Smooth muscle cell (in vitro differentiated cells): Measurements from ENCODE around the gene PLEK. TPM values are rescaled to one million over a fixed set of nuclear protein-coding genes. Genes with fewer than 3 reads are reported as not detected.

Source experiments
- DNase-seq: peaks from one replicate; lab custom pipeline; 2025; ENCODE audit not compliant: unreplicated experiment; lab: John Stamatoyannopoulos, UW
- H2AFZ ChIP-seq: fragments of 200-600 bp; sonication (generic); 2 replicates; pipeline ENCODE4 v1.6.0; 2016; ENCODE audit warnings: antibody characterized with exemption, low read depth, mild to moderate bottlenecking
- H3F3A ChIP-seq: fragments of 200-600 bp; sonication (generic); 2 replicates; pipeline ENCODE4 v1.6.0; 2017; ENCODE audit warnings: antibody characterized with exemption, low read depth
- H3K27ac ChIP-seq: fragments of 200-600 bp; sonication (generic); 2 replicates; pipeline ENCODE4 v1.5.1; 2016; ENCODE audit warnings: low read depth, mild to moderate bottlenecking
- H3K27me3 ChIP-seq: fragments of 200-600 bp; sonication (generic); 2 replicates; pipeline ENCODE4 v1.6.1; 2016; ENCODE audit warnings: low read depth, mild to moderate bottlenecking
- H3K36me3 ChIP-seq: fragments of 200-600 bp; sonication (generic); 2 replicates; pipeline ENCODE4 v1.5.1; 2016; ENCODE audit warnings: low read depth
- H3K4me1 ChIP-seq: fragments of 200-600 bp; sonication (generic); 2 replicates; pipeline ENCODE4 v1.5.1; 2016; ENCODE audit warnings: low read depth
- H3K4me2 ChIP-seq: fragments of 200-600 bp; sonication (generic); 2 replicates; pipeline ENCODE4 v1.6.0; 2016; ENCODE audit warnings: mild to moderate bottlenecking
- H3K4me3 ChIP-seq: fragments of 200-600 bp; sonication (generic); 2 replicates; pipeline ENCODE4 v1.5.1; 2016; ENCODE audit warnings: mild to moderate bottlenecking
- H3K79me2 ChIP-seq: fragments of 200-600 bp; sonication (generic); 2 replicates; pipeline ENCODE4 v1.6.0; 2016; ENCODE audit warnings: low read depth, mild to moderate bottlenecking
- H3K9ac ChIP-seq: fragments of 200-600 bp; sonication (generic); 2 replicates; pipeline ENCODE4 v1.6.0; 2016; ENCODE audit warnings: low read depth
- H3K9me3 ChIP-seq: fragments of 200-600 bp; sonication (generic); replicated peaks from 2 replicates; pipeline ENCODE4 v1.5.1; 2016; ENCODE audit warnings: low read depth
- H4K20me1 ChIP-seq: fragments of 200-600 bp; sonication (generic); 2 replicates; pipeline ENCODE4 v1.6.0; 2016; ENCODE audit warnings: low read depth
- CTCF ChIP-seq: fragments of 200-600 bp; sonication (generic); IDR thresholded peaks from 2 replicates; pipeline ENCODE4 v1.5.1; 2017; ENCODE audit warnings: borderline replicate concordance, mild to moderate bottlenecking, antibody characterized with exemption; ENCODE audit not compliant: insufficient read depth, poor library complexity, severe bottlenecking
- WGBS: methylation state at CpG from one replicate; pipeline ENCODE4 v1.1.7; 2016; ENCODE audit warnings: low lambda C conversion rate; 5-methylcytosine and 5-hydroxymethylcytosine counted together
- polyA plus RNA-seq: library from polyadenylated mRNA; unstranded; fragments of >200 nt; fragmentation: Nextera tagmentation; extraction: Ambion mirVana; gene quantifications from 2 replicates; pipeline ENCODE4 v1.2.1, GENCODE V29; 2016
- total RNA-seq: library from RNA; depleted of rRNA; stranded (reverse); fragments of >200 nt; gene quantifications from 2 replicates; pipeline ENCODE4 v1.2.3, GENCODE V29; 2014

Gene PLEK
- total and polyA plus RNA-seq, 2 experiments from 2014 or later: not detected

DNA sequence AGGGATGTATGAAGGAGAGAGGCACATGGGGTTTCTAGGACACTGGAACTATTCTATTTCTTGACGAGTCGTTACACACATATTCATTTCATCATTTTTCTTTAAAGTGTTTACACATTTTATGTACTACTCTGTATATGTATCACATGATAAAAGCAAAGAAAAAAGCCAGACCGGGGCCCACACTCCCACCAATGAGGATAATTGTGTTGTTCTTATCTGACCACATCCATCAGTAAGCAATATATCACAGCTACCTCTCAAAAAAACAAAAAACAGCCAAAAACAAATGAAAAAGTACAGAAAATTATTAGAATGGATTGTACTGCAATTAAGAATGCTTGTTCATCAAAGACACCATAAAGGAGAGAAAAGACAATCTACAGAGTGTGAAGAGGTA, 31.2 kb upstream of the PLEK start:
- TF ChIP-seq CTCF: no peak
- Histone ChIP-seq H3K27ac (no peak overlapping the region), H3F3A (no peaks in the 10 kb centered on the region), H3K4me1 (no peaks in the 10 kb centered on the region), H3K9ac (no peak overlapping the region), H3K27me3 (no peaks in the 10 kb centered on the region), H3K4me3 (no peak overlapping the region), H2AFZ (no peak overlapping the region), H3K36me3 (no peaks in the 10 kb centered on the region), H3K9me3 (no peaks in the 10 kb centered on the region), H3K4me2 (no peak overlapping the region), H3K79me2 (no peaks in the 10 kb centered on the region), H4K20me1 (no peaks in the 10 kb centered on the region)
- DNase-seq: no peak
- 77% methylated on average over 3 of the region's 3 CpGs for WGBS

DNA sequence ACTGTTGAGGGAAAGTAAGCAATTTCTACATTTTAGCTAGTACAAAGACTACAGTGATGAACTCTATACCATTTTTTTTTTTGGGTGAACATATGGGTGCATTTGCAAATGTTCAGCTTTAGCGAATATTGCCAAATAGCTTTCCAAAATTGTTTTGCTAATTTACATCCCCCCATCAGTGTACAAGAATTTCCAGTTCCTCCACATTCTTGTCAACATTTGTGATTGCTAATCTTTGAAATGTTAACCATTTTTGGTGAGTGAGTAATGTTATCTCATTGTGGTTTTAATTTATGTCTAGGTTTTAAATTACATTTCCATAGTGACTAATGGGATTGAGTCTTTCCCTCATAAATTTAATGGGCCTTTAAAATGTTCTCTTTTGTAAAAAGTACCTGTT, 28.9 kb upstream of the PLEK start:
- Histone ChIP-seq H3K4me3 (no peak overlapping the region), H3F3A (no peaks in the 10 kb centered on the region), H4K20me1 (no peaks in the 10 kb centered on the region), H3K9me3 (no peaks in the 10 kb centered on the region), H3K27ac (no peak overlapping the region), H3K36me3 (no peaks in the 10 kb centered on the region), H3K79me2 (no peaks in the 10 kb centered on the region), H3K27me3 (peaks cover 7% of the 10 kb centered on the region), H3K4me1 (no peaks in the 10 kb centered on the region), H2AFZ (no peak overlapping the region), H3K4me2 (peak overlapping the region; percentile 23), H3K9ac (no peak overlapping the region)
- TF ChIP-seq CTCF: no peak
- no peak for DNase-seq
- 54% methylated on average over 1 of the region's 1 CpG for WGBS

GRCh38 chr2:68340226-68341061, 24.6 kb upstream of the PLEK start:
- no peaks in the 10 kb centered on the region for H4K20me1 ChIP-seq
- no peak overlapping the region for H2AFZ ChIP-seq
- H3K79me2 ChIP-seq: no peaks in the 10 kb centered on the region
- no peak for DNase-seq
- H3K27ac ChIP-seq: no peak overlapping the region
- WGBS: 74% methylated on average over 5 of the region's 5 CpGs
- no peaks in the 10 kb centered on the region for H3F3A ChIP-seq
- H3K36me3 ChIP-seq: no peaks in the 10 kb centered on the region
- no peak overlapping the region for H3K9ac ChIP-seq
- no peak overlapping the region for H3K4me3 ChIP-seq
- no peaks in the 10 kb centered on the region for H3K9me3 ChIP-seq
- no peak overlapping the region for H3K4me2 ChIP-seq
- TF ChIP-seq CTCF: no peak
- H3K4me1 ChIP-seq: no peaks in the 10 kb centered on the region
- H3K27me3 ChIP-seq: peaks cover 11% of the 10 kb centered on the region

DNA sequence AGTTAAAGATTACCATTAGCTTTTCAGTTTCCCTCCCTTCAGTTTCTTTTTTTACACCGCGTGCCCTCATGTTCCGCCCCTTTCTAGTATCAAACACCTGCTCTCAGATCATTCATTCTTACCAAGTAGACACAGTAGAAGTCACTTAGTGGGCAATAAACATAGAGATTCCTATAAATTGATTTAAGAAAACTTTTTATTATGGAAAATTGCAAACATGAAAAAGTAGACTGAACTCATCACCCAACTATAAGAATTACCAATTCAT, 24.1 kb upstream of the PLEK start:
- Histone ChIP-seq H3K27me3 (peaks cover 11% of the 10 kb centered on the region), H3K4me1 (no peaks in the 10 kb centered on the region), H3K4me2 (no peak overlapping the region), H3K4me3 (no peak overlapping the region), H3K79me2 (no peaks in the 10 kb centered on the region), H3F3A (no peaks in the 10 kb centered on the region), H2AFZ (no peak overlapping the region), H3K27ac (no peak overlapping the region), H3K36me3 (no peaks in the 10 kb centered on the region), H3K9ac (no peak overlapping the region), H3K9me3 (no peaks in the 10 kb centered on the region), H4K20me1 (no peaks in the 10 kb centered on the region)
- no peak for DNase-seq
- TF ChIP-seq CTCF: no peak
- WGBS: 95% methylated on average over 3 of the region's 3 CpGs
